Measurements from ENCODE around the gene CPE.
"Not testable (repeated sequence)": the region's sequence is repeated elsewhere in the genome, so short reads cannot be mapped to it uniquely, and the experiment has no call there.

CPE gene

DNA sequence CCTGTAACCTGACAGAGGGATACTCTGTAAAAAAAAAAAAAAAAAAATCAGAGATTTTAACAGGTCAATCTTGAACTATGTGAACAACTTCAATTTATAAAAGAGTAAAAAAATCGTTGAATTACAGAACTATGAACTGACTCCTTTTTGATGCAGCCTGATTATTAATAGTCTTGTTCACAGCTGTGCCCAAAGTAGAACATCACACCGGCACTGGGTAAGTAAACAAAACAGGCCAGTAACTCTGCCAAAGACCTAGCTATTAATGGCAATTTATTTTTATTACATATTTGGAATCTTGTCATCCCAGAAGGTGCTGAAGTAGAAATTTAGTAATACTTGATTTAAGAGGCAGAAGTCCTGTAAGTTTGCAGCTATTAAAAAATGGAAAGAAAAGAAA is 31.4 kb downstream of the CPE start:
- no peak for DNase-seq

- no peak for DNase-seq
These were observed 37.1 kb downstream of the CPE start for GRCh38 chr4:165415910-165416309.

DNA sequence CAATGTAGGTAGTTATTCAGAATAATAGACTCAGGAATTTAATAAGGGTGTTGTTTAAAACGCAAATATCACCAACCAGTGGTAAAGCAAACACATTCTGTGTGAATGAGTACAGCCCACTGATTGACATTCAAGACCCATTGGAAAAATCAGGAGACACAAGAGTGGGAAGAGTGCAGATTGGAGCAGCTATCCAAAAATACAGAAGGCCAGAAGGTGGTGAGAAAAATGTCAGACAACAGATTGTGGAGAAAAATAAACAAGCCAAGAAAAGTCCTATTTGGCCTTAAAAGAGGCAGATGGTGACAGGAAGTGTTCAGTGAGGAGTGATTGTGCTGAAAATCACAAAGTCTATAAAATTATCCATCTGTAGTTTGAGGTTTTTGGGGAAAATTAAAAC is 39.3 kb downstream of the CPE start:
- DNase-seq: no peak

- no peak for DNase-seq
These were observed 46.8 kb downstream of the CPE start for GRCh38 chr4:165425629-165426028.

DNA sequence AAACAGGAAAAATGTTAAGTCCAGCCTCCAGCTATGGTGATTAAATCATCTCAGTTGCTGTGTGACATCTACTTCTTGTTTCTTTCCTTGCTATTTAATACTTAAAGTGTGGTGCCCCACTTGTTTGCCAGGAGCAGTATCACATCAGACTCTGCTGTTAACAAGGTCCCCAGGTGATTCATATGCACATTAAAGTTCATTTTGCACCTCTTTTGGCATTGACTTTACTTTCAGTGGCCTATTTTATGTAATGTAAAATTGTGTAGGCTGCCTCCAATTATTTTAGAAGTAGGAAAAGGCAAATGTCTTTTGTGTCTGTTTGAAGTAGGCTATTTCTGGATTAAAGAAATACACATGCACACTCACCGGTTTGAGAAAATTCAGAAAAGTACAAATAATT is 47.5 kb downstream of the CPE start:
- DNase-seq: no peak

- no peak for DNase-seq
These were observed 48.0 kb downstream of the CPE start for GRCh38 chr4:165426823-165427222.

DNA sequence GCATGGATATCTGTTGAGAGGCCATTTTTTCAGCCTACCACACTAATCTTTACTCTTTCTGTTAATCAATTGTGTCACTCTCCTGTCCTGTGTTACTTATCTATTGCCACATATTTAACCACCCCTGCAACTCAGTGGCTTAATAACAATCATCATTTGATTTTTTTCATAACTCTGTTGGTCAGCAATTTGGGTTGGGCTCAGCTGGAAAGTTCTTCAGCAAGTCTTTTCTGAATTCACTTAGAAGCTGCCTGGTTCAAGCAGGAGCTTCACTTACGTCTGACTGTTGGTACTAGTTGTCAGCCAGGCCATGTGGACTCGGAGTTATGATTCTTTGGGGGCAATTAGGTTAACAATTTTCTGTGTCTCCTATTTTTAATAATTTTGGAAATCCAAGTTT is 50.1 kb downstream of the CPE start:
- no peak for DNase-seq

- DNase-seq: no peak
These were observed 54.7 kb downstream of the CPE start for GRCh38 chr4:165433529-165433928.

- no peak for DNase-seq
These were observed 58.9 kb downstream of the CPE start for GRCh38 chr4:165437691-165438090.

- DNase-seq: no peak
These were observed 60.5 kb downstream of the CPE start for GRCh38 chr4:165439344-165439743.

DNA sequence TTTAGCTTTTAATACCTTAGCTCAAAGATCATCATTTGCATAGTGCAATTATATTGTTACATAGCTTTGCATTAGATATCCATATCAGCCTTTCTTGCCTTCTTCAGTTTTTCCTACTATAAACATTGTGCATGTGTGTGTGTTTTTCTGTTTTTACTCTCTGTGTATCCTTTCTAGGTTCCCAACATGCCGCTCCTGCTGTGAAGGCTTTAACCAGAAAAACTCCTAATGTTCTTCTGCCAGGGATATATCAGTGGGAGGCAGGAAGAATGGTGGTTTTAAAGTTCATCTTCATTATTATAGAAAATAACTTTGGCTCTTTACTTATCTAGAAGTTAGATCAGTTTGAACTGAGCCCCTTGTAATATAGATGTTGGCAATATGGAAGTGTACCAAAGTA is 61.2 kb downstream of the CPE start:
- no peak for DNase-seq

DNA sequence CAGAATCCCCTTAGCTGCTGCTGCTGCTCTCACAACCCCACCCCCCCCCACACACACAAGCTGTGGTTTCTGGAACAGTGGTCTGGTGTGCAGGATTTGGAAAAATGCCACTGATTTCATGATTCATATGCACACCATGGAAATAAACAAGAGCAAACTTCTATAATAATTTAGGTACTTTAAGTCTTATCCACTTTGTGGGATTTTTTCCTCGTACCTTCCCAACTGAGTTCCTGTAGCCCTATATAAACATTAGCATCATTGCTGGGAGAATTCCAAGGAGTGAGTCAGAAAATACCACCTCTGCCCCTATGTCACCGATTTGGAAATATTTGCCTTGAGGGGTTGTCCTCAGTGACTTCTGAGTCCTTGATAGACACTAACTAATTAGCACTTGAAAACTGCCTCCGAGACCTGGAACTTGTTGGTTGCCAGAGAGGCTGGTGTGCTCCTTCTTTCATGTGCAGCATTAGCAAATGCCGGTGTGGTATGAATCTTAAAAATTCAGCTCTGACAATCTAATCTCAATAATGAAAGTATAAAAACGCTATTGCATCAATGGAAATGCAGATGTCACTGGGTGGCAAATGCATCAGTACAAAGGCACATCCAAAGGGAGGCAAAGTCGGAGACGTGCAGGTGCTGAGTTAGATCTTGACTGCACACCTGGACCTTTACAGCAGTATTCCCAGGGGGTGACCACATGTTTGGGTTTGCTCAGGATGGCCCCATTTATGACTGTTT is 61.8 kb downstream of the CPE start:
- no peak for DNase-seq

DNA sequence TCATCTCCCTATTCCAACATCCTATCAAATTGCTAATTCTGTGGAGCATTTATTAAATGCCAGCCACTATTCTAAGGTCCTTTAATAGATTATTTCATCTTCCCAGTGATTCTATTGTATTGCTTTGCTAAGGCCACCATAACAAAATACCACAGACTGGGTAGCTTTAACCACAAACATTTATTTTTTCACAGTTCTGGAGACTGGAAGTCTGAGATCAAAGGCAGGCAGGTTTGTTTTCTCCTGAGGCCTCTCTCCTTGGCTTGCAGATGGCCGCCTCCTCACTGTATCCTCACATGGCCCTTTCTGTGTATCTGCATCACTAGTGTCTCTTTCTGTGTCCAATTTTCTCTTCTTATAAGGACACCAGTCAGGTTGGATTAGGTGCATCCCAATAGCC is 64.5 kb downstream of the CPE start:
- no peak for DNase-seq

GRCh38 chr4:165448700-165449099 is 69.9 kb downstream of the CPE start:
- no peak for DNase-seq

DNA sequence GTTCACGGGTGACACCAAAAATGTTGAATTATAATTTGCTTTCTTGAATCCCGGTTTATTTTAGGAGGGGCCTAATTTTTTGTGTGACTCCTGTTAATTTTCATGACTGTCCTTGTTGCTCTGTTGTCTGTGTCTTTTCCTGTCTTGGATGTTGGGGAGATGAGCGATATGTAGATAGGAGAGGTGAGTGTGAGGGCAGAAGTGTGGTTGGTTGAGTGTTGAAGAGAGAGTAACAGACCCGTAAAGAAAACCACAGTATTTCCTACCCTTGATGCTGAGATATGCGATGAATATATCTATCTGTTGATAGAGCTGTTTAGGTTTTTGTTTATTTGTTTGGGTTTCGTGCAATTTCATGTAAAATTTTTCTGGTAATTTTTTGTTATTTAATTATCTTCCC is 70.5 kb downstream of the CPE start:
- no peak for DNase-seq

DNA sequence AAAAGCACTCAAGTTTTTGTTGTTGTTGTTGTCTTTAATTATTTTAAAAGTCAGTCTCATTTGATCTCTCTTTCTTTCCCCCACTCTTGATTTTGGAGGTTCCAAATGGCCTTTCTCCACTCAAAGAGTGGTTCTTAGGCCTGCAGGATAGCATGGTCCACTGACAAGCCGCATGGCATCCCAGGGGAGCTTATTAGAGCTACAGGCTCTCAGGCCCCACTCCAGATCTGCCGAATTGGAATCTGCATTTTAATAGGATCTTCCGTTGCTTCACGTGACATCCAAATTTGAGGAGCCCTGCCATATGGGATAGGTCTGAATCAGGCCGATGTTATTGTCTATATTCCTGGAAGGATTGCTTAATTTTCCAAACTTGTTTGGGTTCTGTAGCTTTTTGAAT is 72.1 kb downstream of the CPE start:
- no peak for DNase-seq

DNA sequence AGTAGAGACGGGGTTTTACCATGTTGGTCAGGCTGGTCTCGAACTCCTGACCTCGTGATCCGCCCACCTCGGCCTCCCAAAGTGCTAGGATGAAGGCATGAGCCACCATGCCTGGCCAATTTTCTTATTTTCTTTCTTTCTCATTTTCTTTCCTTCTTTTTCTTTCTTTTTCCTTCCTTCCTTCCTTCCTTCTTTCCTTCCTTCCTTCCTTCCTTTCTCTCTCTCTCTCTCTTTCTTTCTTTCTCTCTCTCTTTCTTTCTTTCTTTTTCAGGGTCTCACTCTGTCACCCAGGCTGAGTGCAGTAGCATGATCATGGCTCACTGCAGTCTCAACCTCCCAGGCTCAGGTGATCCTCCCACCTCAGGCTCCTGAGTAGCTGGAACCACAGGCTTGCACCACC is 74.3 kb downstream of the CPE start:
- DNase-seq: not testable (repeated sequence)

DNA sequence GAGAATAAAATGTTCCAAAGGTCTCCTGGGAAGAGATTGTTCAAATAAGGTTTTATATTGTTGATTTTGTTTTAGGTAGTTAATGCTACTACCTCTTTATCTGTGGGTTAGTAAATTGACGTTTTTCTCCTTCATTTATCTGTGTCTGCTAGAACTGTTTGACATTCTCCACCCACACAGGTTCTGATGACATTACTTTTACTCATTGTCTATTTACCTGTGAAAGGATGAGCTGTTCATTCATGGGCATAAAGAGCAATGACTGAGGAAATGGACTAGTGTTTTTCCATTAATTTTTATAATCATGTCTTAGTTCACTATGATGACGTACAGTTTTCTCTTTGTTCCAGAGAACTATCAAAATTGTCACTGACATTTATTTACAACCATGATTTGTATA is 75.6 kb downstream of the CPE start:
- no peak for DNase-seq

GRCh38 chr4:165457793-165458192 is 79.0 kb downstream of the CPE start:
- no peak for DNase-seq

- no peak for DNase-seq
These were observed 79.7 kb downstream of the CPE start for GRCh38 chr4:165458471-165458870.

DNA sequence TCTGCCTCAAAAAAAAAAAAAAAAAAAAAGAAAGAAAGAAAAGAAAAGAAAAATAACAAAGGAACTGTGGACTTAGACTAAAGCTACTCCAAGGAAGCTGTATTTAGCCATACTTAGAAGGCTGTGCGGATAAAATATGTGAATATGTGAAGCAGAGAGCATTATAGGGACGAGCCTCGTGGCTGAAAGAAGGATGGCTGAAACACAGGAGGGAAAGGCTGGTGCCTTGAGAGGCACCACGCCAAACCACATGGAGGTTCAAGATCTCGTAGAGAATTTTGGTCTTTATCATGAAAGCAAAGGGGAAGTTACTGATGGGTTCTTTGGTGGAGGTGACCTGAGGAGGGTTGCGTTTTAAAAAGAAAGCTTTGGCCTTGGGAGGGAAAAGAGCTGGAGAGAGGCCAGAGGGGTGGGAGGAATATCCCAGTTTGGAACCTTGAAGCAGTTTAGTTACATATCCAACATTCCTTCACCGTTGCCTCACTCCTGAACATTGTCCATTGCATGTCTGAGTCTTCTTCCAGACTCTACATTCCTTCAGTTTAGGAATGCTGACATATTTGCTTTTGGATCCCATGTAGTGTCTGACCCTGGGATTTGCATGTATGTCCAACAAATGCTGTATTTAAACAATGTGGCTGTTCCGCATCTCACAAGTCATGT is 82.5 kb downstream of the CPE start:
- no peak for DNase-seq

DNA sequence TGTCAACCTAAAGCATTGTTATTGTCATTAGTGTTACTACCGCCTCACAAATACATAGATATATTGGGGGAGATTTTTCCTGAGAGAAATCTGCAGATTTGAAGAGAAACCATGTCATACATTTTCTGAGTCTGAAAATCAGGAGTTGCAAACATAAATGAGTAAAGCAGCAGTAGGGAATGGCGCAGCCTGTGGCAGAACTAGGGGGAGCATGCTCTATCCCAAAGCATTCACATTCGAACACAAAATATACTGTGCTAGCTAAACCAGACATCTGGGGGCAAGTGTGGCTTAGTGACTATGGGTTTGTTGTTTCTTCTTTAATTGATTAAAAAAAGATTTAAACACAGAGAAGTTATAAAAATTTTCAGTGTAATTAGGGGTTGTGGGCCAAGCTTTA is 83.2 kb downstream of the CPE start:
- DNase-seq: no peak

GRCh38 chr4:165464376-165464775 is 85.6 kb downstream of the CPE start:
- no peak for DNase-seq

- no peak for DNase-seq
These were observed 86.1 kb downstream of the CPE start for GRCh38 chr4:165464813-165465381.

DNA sequence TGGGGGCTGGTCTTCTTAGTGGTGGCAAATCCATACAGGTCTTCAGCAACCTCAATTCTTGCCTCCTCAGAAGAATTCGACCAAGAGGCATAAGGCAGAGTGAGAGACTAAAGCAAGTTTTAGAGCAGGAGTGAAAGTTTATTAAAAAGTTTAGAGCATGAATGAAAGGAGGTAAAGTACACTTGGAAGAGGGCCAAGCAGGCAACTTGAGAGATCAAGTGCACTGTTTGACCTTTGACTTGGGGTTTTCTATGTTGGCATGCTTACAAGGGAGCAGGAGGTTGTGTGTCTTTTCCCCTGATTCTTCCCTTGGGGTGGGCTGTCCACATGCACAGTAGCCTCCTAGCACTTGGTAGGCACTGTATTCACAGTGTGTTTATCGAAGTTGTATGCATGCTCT is 91.2 kb downstream of the CPE start:
- DNase-seq: no peak
